Activated T-cell treated with anti-CD3 and anti-CD28 coated beads, Interleukin-2, amount 50 U/mL, for 4 hours (primary cell): Measurements from ENCODE around the gene MAK. TPM values are rescaled to one million over a fixed set of nuclear protein-coding genes. Genes with fewer than 3 reads are reported as not detected.
"Not testable (repeated sequence)": the region's sequence is repeated elsewhere in the genome, so short reads cannot be mapped to it uniquely, and the experiment has no call there.

ENCODE experiments used
- ATAC-seq, 2 donors: fragments of 200-7000 bp; cut with Tn5 transposase; one replicate each; pipeline ENCODE4 v1.10.0; 2021
- DNase-seq: peaks from one replicate; pipeline ENCODE4 v3.0.0-alpha.2; 2020
- H3K27me3 Mint-ChIP-seq: one replicate; pipeline ENCODE4 v1.8.0; 2021; ENCODE audit warnings: low read depth, mixed read lengths
- H3K36me3 Mint-ChIP-seq: one replicate; pipeline ENCODE4 v1.8.0; 2022; ENCODE audit warnings: mixed read lengths; ENCODE audit not compliant: insufficient read depth
- H3K4me1 Mint-ChIP-seq: one replicate; pipeline ENCODE4 v1.8.0; 2021; ENCODE audit warnings: low read depth, mixed read lengths
- H3K4me3 Mint-ChIP-seq: one replicate; pipeline ENCODE4 v1.8.0; 2021; ENCODE audit warnings: mild to moderate bottlenecking, moderate library complexity, mixed read lengths
- H3K9me3 Mint-ChIP-seq: one replicate; pipeline ENCODE4 v1.8.0; 2021; ENCODE audit warnings: mixed read lengths
- total RNA-seq, 3 donors: library from RNA; stranded (reverse); gene quantifications; one replicate each; pipeline ENCODE4 v1.2.1, GENCODE V29; 2021

The MAK gene
- total RNA-seq, 3 donors from 2014 or later = 0.35 to 0.84 (median 0.58) TPM

- H3K27me3 Mint-ChIP-seq = no peaks in the 10 kb centered on the region
- H3K9me3 Mint-ChIP-seq = no peaks in the 10 kb centered on the region
- peaks cover 9% of the 10 kb centered on the region for H3K4me1 Mint-ChIP-seq
- peaks cover 2% of the 10 kb centered on the region for H3K36me3 Mint-ChIP-seq
- DNase-seq = no peak
- no peak overlapping the region for H3K4me3 Mint-ChIP-seq
- ATAC-seq = no peak
Observed at GRCh38 chr6:10742251-10742650, 96.1 kb downstream of the MAK start.

- not testable (repeated sequence) for H3K4me1 Mint-ChIP-seq, H3K4me3 Mint-ChIP-seq, H3K9me3 Mint-ChIP-seq, H3K27me3 Mint-ChIP-seq, H3K36me3 Mint-ChIP-seq, DNase-seq, ATAC-seq
Observed at GRCh38 chr6:10741643-10742042, 96.7 kb downstream of the MAK start.

GRCh38 chr6:10740061-10740460 is 98.3 kb downstream of the MAK start:
- no peak for DNase-seq
- H3K4me1 Mint-ChIP-seq = no peaks in the 10 kb centered on the region
- no peak for ATAC-seq
- H3K36me3 Mint-ChIP-seq = peaks cover under 1% of the 10 kb centered on the region
- H3K4me3 Mint-ChIP-seq = no peak overlapping the region
- no peaks in the 10 kb centered on the region for H3K27me3 Mint-ChIP-seq
- H3K9me3 Mint-ChIP-seq = no peaks in the 10 kb centered on the region

- Mint-ChIP-seq H3K4me3 (no peak overlapping the region), H3K36me3 (no peaks in the 10 kb centered on the region), H3K9me3 (no peaks in the 10 kb centered on the region), H3K27me3 (no peaks in the 10 kb centered on the region), H3K4me1 (peaks cover 4% of the 10 kb centered on the region)
- ATAC-seq (no peak), DNase-seq (no peak)
Observed at GRCh38 chr6:10736731-10737130, 101.6 kb downstream of the MAK start.

- Mint-ChIP-seq H3K4me1 (peaks cover 4% of the 10 kb centered on the region), H3K4me3 (no peak overlapping the region), H3K9me3 (no peaks in the 10 kb centered on the region), H3K36me3 (peaks cover 6% of the 10 kb centered on the region), H3K27me3 (no peaks in the 10 kb centered on the region)
- DNase-seq = no peak
- no peak for ATAC-seq
Observed at GRCh38 chr6:10733863-10734262, 104.5 kb downstream of the MAK start.

- Mint-ChIP-seq H3K9me3 (no peaks in the 10 kb centered on the region), H3K36me3 (peaks cover 6% of the 10 kb centered on the region), H3K27me3 (no peaks in the 10 kb centered on the region), H3K4me1 (peaks cover 4% of the 10 kb centered on the region), H3K4me3 (no peak overlapping the region)
- DNase-seq (no peak), ATAC-seq (no peak)
Observed at GRCh38 chr6:10733151-10733715, 105.1 kb downstream of the MAK start.

GRCh38 chr6:10730254-10730653 is 108.1 kb downstream of the MAK start:
- H3K9me3 Mint-ChIP-seq = no peaks in the 10 kb centered on the region
- no peaks in the 10 kb centered on the region for H3K27me3 Mint-ChIP-seq
- DNase-seq = no peak
- H3K4me1 Mint-ChIP-seq = peaks cover 9% of the 10 kb centered on the region
- H3K36me3 Mint-ChIP-seq = peaks cover 19% of the 10 kb centered on the region
- no peak overlapping the region for H3K4me3 Mint-ChIP-seq
- ATAC-seq = no peak

GRCh38 chr6:10725716-10726115 is 112.6 kb downstream of the MAK start:
- ATAC-seq (no peak), DNase-seq (no peak)
- Mint-ChIP-seq H3K9me3 (no peaks in the 10 kb centered on the region), H3K27me3 (no peaks in the 10 kb centered on the region), H3K4me1 (peaks cover 40% of the 10 kb centered on the region), H3K36me3 (peaks cover 18% of the 10 kb centered on the region), H3K4me3 (no peak overlapping the region)

- H3K4me1 Mint-ChIP-seq = peaks cover 40% of the 10 kb centered on the region
- H3K27me3 Mint-ChIP-seq = no peaks in the 10 kb centered on the region
- H3K36me3 Mint-ChIP-seq = peaks cover 13% of the 10 kb centered on the region
- no peaks in the 10 kb centered on the region for H3K9me3 Mint-ChIP-seq
- no peak for DNase-seq
- peak overlapping the region; percentile 91 for H3K4me3 Mint-ChIP-seq
- ATAC-seq = no peak
Observed at GRCh38 chr6:10725044-10725443, 113.3 kb downstream of the MAK start.

- Mint-ChIP-seq H3K4me3 (peak overlapping the region; percentile 91), H3K27me3 (no peaks in the 10 kb centered on the region), H3K9me3 (no peaks in the 10 kb centered on the region), H3K36me3 (peaks cover 13% of the 10 kb centered on the region), H3K4me1 (peaks cover 43% of the 10 kb centered on the region)
- no peak for ATAC-seq
- no peak for DNase-seq
Observed at GRCh38 chr6:10723567-10723881, 114.8 kb downstream of the MAK start.

- no peaks in the 10 kb centered on the region for H3K27me3 Mint-ChIP-seq
- ATAC-seq (peak; percentile 92 to 96), DNase-seq (peak; percentile 78)
- H3K36me3 Mint-ChIP-seq = peaks cover 13% of the 10 kb centered on the region
- peak within 1 kb of the TSS; percentile 91 for H3K4me3 Mint-ChIP-seq
- no peaks in the 10 kb centered on the region for H3K9me3 Mint-ChIP-seq
- H3K4me1 Mint-ChIP-seq = peaks cover 43% of the 10 kb centered on the region
Observed at GRCh38 chr6:10722820-10723566, 115.3 kb downstream of the MAK start, which contains the start of gene TMEM14C. Gene TMEM14C (plus strand): TSS chr6:10723070. CDS start chr6:10724614, 1,544 bp downstream.

- DNase-seq (no peak), ATAC-seq (no peak)
- H3K27me3 Mint-ChIP-seq = no peaks in the 10 kb centered on the region
- H3K4me1 Mint-ChIP-seq = peaks cover 43% of the 10 kb centered on the region
- peak overlapping the region; percentile 91 for H3K4me3 Mint-ChIP-seq
- H3K36me3 Mint-ChIP-seq = peaks cover 9% of the 10 kb centered on the region
- no peaks in the 10 kb centered on the region for H3K9me3 Mint-ChIP-seq
Observed at GRCh38 chr6:10722570-10722819, 115.8 kb downstream of the MAK start.

- peak overlapping the region; percentile 91 for H3K4me3 Mint-ChIP-seq
- ATAC-seq (no peak), DNase-seq (no peak)
- peaks cover 43% of the 10 kb centered on the region for H3K4me1 Mint-ChIP-seq
- H3K36me3 Mint-ChIP-seq = peaks cover 7% of the 10 kb centered on the region
- no peaks in the 10 kb centered on the region for H3K27me3 Mint-ChIP-seq
- H3K9me3 Mint-ChIP-seq = no peaks in the 10 kb centered on the region
Observed at GRCh38 chr6:10721850-10722569, 116.3 kb downstream of the MAK start.

- H3K4me1 Mint-ChIP-seq = peaks cover 43% of the 10 kb centered on the region
- not testable (repeated sequence) for H3K27me3 Mint-ChIP-seq, DNase-seq, H3K36me3 Mint-ChIP-seq, H3K9me3 Mint-ChIP-seq, ATAC-seq
- peak overlapping the region; percentile 91 for H3K4me3 Mint-ChIP-seq
Observed at GRCh38 chr6:10720960-10721849, 117.1 kb downstream of the MAK start.
